ENCODE data around the gene VEZF1. TPM values are rescaled to one million over a fixed set of nuclear protein-coding genes. Genes with fewer than 3 reads are reported as not detected.
A peak's percentile ranks its signal among the peaks of the same experiment; 100 is the strongest.

VEZF1 gene
- total RNA-seq, 2 donors from 2014 or later, result 68.4 to 75.5 TPM

DNA sequence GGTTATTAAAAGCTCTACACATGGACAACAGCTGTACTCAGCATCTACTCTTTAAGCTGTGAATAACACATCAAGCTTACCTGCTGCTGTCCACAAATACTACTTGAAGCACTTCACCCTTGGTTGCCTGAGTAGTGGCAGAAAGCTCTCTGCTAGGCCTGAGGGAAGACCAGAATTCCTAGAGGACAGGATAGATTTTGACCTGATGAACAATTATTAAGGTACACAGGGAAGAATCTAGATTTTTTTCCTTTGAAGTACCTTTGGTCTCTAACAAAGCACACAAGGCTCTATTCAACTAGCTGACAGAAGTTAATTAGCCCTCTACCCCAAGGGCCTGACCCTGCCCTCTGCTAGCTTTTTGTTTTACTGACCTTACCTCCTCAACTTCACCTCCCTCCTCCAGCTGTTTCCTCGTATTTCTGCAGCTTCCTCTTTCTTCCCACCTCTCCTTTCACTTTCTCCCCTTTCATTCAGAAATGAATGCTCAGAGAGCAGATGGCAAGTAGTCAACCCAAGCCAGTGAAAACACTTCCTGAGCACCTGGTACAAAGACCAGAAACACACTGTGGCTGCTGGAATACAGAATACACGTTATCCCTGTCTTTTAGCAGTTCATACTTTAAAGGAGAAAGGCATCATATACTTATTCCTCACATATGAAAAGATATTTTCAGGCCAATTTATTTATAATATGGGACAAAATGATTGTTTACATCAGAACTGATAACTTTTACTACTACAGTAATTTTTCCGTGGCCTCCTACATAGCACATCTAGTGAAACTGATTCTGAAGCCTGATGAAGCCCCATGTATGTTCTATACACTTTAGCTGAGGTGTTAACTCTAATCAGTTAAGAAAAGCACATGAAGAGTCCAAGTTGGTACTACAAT is 5.7 kb upstream of the VEZF1 start:
- H3K9me3 ChIP-seq, result no peaks in the 10 kb centered on the region
- no peak overlapping the region for H3K4me3 ChIP-seq
- H3K27me3 ChIP-seq (replicated peaks; ENCODE audit: insufficient read depth), result no peaks in the 10 kb centered on the region
- H3K27ac ChIP-seq, result no peak overlapping the region
- DNase-seq (ENCODE audit: low spot score), result no peak
- TF ChIP-seq, protein P1, sequence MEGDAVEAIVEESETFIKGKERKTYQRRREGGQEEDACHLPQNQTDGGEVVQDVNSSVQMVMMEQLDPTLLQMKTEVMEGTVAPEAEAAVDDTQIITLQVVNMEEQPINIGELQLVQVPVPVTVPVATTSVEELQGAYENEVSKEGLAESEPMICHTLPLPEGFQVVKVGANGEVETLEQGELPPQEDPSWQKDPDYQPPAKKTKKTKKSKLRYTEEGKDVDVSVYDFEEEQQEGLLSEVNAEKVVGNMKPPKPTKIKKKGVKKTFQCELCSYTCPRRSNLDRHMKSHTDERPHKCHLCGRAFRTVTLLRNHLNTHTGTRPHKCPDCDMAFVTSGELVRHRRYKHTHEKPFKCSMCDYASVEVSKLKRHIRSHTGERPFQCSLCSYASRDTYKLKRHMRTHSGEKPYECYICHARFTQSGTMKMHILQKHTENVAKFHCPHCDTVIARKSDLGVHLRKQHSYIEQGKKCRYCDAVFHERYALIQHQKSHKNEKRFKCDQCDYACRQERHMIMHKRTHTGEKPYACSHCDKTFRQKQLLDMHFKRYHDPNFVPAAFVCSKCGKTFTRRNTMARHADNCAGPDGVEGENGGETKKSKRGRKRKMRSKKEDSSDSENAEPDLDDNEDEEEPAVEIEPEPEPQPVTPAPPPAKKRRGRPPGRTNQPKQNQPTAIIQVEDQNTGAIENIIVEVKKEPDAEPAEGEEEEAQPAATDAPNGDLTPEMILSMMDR (IDR thresholded peaks at IDR 0.05), result no peak
- ATAC-seq (ENCODE audit: insufficient number of reproducible peaks, low FRiP score, low read depth), result no peak
- H3K36me3 ChIP-seq, result no peaks in the 10 kb centered on the region
- H3K4me1 ChIP-seq (ENCODE audit: control insufficient read depth in 1 of 2, low read depth in 2 of 2), result peaks cover 0 to 17% of the 10 kb centered on the region in 2 donors

- TF ChIP-seq, protein P1 (IDR thresholded peaks at IDR 0.05), result no peak
- Histone ChIP-seq H3K4me3 (no peak overlapping the region), H3K9me3 (no peaks in the 10 kb centered on the region), H3K27ac (no peak overlapping the region), H3K36me3 (no peaks in the 10 kb centered on the region), H3K27me3 (replicated peaks; ENCODE audit: insufficient read depth) (no peaks in the 10 kb centered on the region), H3K4me1 (ENCODE audit: control insufficient read depth in 1 of 2, low read depth in 2 of 2) (peaks cover 0 to 20% of the 10 kb centered on the region in 2 donors)
- ATAC-seq (ENCODE audit: insufficient number of reproducible peaks, low FRiP score, low read depth) (no peak), DNase-seq (ENCODE audit: low spot score) (no peak)
Measured at GRCh38 chr17:57991537-57991936, 3.5 kb upstream of the VEZF1 start.

- no peaks in the 10 kb centered on the region for H3K27me3 ChIP-seq (replicated peaks; ENCODE audit: insufficient read depth)
- H3K9me3 ChIP-seq, result no peaks in the 10 kb centered on the region
- TF ChIP-seq, protein P1 (IDR thresholded peaks at IDR 0.05), result no peak
- H3K4me1 ChIP-seq (ENCODE audit: control insufficient read depth in 1 of 2, low read depth in 2 of 2), result peaks cover 14 to 25% of the 10 kb centered on the region in 2 donors
- no peaks in the 10 kb centered on the region for H3K36me3 ChIP-seq
- H3K4me3 ChIP-seq, result no peak overlapping the region
- no peak overlapping the region for H3K27ac ChIP-seq
- DNase-seq (ENCODE audit: low spot score) (no peak), ATAC-seq (ENCODE audit: insufficient number of reproducible peaks, low FRiP score, low read depth) (no peak)
Measured at GRCh38 chr17:57990037-57990436, 2.0 kb upstream of the VEZF1 start.

GRCh38 chr17:57988301-57989250 is 522 bp upstream of the VEZF1 start:
- no peaks in the 10 kb centered on the region for H3K27me3 ChIP-seq (replicated peaks; ENCODE audit: insufficient read depth)
- no peaks in the 10 kb centered on the region for H3K9me3 ChIP-seq
- H3K36me3 ChIP-seq, result no peaks in the 10 kb centered on the region
- peaks cover 26 to 38% of the 10 kb centered on the region in 2 donors for H3K4me1 ChIP-seq (ENCODE audit: control insufficient read depth in 1 of 2, low read depth in 2 of 2)
- TF ChIP-seq, protein P1 (IDR thresholded peaks at IDR 0.05), result no peak
- peak overlapping the region; percentile 93 to 94 for H3K27ac ChIP-seq
- peak; percentile 40 for ATAC-seq (ENCODE audit: insufficient number of reproducible peaks, low FRiP score, low read depth)
- no peak for DNase-seq (ENCODE audit: low spot score)
- H3K4me3 ChIP-seq, result peak overlapping the region; percentile 85

Data from thoracic aorta (tissue), 2 donors.